T-helper 1 cell (primary cell): ENCODE measurements around the gene AGBL5.
A peak's percentile ranks its signal among the peaks of the same experiment; 100 is the strongest.

ENCODE experiments used
- DNase-seq, 5 donors: peaks; one replicate each; pipeline ENCODE4 v3.0.0-alpha.2; 2012 to 2020
- total RNA-seq, 4 donors: gene quantifications; one replicate each; lab custom pipeline; 2026; lab: John Stamatoyannopoulos, UW

Gene AGBL5, protein sequence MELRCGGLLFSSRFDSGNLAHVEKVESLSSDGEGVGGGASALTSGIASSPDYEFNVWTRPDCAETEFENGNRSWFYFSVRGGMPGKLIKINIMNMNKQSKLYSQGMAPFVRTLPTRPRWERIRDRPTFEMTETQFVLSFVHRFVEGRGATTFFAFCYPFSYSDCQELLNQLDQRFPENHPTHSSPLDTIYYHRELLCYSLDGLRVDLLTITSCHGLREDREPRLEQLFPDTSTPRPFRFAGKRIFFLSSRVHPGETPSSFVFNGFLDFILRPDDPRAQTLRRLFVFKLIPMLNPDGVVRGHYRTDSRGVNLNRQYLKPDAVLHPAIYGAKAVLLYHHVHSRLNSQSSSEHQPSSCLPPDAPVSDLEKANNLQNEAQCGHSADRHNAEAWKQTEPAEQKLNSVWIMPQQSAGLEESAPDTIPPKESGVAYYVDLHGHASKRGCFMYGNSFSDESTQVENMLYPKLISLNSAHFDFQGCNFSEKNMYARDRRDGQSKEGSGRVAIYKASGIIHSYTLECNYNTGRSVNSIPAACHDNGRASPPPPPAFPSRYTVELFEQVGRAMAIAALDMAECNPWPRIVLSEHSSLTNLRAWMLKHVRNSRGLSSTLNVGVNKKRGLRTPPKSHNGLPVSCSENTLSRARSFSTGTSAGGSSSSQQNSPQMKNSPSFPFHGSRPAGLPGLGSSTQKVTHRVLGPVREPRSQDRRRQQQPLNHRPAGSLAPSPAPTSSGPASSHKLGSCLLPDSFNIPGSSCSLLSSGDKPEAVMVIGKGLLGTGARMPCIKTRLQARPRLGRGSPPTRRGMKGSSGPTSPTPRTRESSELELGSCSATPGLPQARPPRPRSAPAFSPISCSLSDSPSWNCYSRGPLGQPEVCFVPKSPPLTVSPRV
- 9.6 to 15.1 (median 12.3) reads per million in 4 donors for total RNA-seq

DNA sequence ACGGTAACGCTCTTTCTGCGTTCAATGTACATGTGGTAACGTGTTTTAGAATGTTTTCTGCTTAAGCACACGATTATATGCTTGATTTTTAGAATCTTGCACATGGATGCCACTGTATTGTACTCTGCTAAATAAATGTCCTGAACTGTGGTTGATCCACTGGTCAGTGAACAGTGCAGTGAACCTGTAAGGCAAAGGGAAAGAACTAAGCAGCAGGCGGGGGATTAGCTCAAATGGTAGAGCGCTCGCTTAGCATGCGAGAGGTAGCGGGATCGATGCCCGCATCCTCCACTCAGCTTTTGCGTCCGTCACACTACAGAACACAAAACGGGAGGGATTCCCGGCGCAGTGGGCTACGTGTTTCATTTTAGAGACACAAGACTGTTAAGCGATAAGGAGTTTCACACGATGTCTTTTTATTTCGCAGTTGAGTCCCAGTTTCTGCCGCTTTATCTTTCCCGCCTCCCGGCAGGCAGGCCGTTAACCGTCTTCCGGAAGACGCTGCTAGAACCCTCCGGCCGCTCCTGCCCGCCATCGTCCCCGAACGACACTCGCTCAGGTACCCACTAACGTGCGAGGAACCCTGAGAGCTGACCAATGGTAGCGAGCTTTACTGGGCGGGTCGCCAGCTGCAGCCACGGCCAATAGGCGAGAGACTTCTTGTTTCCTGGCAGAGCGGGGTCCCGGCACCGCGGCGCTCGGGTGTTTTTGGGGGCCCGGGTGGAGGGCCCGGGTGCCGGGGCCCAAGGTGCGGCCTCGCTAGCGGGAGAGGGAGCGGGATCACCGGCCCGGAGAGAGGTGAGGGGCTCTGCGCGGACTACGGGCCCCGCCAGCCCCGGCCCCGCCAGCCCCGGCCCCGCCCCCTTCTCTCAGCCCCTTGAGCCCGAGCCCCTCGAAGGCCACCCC, at the start of gene AGBL5:
Gene AGBL5 (plus strand): TSS at position 673 of the 906 bp plus-strand sequence. CDS start 1,291 bp downstream, outside the sequence.
- DNase-seq = peak; percentile 89 to 97 (median 94)

DNA sequence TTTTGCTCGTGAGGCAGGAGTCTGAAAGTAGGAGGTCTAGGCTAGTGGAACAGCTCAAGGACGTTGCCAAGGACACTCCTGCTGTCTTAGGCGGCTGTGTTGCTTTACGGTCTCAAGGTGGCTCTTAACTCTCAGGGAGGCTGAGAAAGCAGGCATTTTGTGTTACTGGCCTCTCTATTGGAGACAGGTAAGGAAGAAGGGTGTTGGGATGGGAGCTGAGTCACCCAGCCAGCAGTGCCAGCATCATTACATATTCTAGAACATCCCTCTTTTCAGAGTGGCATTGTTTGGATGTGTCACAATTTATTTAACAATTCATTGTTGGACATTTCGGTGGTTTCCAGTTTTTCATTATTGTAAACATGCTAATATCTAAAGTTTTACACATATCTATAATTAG, 49.5 kb upstream of the AGBL5 start:
- no peak for DNase-seq

DNA sequence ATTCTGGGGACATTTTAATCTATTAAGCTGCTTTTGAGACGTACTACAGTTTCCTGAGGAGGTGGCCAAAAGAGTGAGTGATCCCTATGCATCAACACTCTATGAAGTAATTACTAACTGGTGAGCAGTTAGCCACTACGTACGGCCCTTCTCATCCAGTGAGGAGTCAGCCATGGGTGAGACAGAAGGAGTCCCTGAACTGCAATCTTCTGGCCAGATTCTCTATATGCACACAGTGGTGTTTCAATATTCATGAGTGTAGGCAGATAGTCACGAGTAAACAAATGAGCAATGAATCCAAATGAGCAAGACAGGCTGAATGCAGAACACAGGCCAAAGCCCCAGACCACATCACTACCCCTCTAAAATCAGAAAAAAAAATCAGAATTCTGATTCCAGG, 48.5 kb upstream of the AGBL5 start:
- no peak for DNase-seq

DNA sequence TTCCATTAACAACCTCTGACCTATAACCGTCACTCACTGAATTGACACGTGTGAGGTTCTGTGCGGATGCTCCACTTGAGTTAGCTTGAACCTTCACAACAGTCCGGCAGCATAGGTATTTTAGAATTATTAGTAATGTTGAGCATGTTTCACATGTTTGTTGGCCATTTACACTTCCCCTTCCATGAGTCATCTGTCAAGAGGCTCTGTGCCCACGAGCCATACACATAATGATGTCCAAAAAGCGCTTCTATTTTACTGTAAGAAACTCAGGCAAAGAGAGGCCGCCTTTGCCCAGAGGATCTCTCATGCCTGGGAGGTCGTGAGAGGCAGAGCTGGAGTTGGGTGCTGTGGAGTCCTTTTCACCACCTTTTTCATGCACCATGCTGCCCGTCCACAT, 47.6 kb upstream of the AGBL5 start:
- DNase-seq = no peak

DNA sequence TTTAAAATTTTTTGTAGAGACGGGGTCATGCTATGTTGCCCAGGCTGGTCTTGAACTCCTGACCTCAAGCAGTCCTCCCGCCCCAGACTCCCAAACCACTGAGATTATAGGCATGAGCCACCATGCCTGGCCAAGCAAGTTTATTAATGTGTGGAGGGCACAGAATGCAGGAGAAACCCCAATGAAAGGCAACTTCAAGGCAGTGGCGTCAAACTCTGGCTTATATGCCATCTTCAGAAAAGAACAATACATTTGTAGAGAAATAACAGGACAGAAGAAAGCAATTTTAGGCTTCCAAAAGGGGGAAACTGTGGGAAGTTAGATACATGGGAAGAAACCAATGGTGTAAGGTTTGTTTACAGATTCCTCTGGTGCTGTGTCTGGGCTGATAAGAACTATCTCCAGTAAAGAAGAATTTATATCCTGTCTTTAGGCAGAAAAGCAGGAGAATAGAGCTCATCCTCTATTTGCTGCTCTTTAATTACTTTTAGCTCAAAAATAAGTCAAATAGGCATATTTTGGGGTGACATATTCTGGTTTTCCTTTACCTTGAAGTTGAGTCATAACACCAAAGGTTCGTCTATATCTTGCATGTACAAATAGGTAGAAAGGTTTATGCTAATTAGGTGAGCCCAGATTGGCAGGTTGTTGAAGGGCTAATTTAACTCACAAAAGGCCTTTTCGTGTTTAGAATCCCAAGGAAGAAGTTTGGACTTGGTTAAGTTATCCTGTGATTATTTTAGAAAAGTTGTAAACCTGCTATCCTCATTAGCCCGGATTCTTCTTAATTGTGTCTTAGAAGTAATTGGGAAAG, 44.7 kb upstream of the AGBL5 start:
- no peak for DNase-seq

DNA sequence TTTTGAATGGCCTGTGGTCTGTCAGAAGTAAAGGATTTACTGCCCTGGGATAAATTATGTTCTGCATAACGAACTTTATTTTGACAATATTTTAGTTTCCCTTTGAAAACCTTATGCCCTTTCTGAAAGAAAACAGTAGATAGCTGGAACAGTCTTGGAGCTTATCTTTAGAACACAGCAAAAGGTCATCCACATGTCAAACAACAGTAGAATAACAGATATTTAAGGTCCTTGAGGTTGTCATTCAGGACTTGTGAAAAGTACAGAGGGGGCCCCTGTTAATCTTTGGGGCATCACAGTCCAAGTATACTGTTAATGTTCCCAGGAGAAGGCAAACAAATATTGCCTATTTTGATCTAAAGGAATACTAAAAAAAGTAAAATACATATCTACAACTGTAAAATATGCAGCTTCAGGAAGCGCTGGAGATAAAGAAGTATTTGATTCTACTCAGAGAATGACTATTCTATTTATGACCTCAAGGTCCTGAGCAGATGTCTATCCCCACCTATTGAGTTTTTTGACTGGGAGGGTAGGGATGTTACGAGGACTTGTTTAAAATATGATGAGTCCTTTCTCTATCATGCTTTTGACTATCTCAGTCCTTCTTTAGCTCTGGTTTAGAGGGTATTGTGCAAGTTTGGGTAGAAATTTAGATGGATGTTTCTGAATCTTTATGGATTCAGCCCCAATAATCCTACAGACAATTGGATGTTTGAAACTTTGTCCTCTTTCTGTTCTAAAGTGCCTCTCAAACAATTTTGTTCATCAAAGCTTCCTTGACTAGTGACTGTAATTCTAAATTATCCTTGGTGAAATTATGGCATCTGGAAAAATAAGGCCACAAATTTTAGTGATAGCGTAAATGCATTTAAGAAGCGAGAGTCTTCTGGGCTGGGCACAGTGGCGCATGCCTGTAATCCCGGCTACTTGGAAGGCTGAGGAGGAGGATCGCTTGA, 43.8 kb upstream of the AGBL5 start:
- no peak for DNase-seq

DNA sequence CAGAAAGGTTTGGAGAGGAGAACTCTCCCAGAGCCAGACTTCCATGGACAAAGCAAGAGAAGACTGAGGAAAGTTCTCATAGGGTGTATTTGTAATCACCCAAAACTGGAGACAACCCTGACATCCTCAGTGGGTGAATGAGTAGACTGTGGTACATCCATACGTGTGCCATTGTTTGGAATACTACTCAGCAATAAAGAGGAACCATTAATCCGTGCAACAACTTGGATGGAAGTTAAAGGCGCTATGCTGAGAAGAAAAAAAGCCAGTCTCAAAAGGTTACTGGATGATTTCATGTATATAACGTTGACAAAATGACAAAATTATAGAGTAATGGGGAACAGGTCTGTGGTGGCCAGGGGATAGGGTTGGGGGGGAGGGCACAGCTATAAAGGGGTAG, 42.8 kb upstream of the AGBL5 start:
- no peak for DNase-seq

DNA sequence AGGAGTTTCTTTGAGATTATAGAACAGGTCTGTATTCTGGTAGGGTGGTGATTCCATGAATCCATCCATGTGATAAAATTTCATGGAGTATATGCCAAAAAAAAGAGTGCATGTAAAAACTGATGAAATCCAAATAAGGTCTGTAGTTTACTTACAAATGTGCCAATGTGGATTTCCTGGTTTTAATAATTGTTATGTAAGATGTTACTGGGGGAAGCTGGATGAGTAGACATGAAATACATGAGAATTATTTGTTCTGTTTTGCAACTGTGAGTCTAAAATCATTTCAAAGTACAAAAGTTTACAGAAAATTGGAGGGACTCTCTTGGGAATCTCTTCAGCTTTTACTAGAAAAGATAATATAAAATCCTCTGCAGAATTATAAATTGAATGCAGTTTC, 42.4 kb upstream of the AGBL5 start:
- no peak for DNase-seq

DNA sequence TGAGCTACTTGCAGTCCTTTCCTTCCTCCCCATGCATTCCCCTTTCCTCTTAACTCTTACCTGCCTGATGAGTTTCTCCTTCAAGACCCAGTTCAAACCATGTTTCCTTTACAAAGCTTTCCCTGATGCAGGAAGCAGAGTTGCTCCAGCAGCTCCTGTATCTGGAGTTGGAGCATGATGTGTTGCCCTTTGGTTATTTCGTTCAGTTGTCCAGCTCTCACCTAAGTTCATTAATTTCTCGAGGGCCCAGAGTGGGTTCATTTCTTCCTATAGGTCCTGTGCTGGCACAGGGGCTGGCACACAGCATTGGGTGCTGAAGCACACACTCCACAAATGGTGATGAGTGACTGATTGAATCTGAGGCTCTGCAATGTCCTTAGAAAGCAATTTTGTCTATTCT, 41.8 kb upstream of the AGBL5 start:
- no peak for DNase-seq

DNA sequence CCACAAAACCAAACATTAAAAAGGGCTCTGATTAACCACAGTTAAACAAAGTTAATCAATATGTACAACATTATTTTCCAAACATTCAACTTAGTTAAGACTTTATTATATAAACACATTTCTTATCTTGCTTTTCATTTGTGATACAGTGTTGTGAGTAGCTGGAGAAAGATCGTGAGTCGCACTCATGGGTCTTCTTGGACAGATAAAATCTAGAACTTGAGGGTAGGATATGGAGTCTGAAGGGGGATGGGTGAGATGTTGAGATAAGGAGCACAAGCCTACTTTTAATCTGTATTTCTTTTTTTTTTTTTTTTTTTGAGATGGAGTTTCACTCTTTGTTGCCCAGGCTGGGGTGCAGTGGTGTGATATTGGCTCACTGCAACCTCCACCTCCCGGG, 41.3 kb upstream of the AGBL5 start:
- DNase-seq = no peak

DNA sequence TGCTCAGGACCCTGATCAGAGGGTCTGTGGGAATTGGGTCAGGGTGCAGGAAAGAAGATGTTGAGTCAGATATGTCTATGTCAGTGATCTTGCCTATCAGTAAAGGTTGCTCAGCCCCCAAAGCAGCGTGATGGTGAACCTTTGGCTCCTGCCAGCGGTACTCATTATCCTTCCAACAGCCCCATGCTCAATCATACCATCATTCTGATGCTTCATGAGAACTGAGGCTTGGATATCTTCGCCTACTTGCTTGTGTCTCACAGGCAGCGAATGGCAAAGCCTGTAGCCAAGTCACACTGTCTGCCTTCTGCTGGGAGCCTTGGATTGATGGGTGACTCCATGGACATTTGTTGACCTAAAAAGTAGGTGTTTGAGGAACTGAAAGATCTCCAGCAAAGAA, 37.7 kb upstream of the AGBL5 start:
- no peak for DNase-seq

DNA sequence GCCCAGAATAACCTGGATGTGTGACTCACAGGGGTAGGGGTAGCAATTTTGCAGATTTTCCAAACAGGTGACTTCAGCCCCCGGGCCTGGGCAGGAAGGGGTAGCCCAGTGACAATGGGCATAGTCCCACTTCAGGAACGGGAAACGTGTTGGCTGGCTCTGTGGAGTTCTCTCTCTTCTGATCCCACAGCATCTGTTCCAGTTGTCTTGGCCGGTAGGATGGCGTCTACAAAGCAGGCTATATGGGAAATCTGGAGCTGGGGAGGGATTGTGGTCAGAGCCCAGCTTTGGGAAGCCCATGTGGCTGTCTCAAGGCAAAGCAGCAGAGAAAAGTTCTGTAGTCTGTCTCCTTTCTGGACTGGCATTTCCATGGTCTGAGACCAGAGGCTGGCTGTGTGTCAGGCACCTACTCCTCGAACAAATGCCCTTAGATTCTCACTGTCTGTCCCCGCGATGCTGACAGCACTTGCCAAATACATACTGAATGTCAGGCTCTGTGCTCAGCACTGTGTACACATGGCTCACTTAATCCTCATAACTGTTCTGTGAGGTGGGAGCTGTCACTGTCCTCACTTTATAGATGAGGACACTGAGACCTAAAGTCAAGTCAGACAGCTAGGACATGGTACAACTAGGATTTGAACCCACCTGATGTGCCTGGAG, 36.6 kb upstream of the AGBL5 start:
- no peak for DNase-seq

DNA sequence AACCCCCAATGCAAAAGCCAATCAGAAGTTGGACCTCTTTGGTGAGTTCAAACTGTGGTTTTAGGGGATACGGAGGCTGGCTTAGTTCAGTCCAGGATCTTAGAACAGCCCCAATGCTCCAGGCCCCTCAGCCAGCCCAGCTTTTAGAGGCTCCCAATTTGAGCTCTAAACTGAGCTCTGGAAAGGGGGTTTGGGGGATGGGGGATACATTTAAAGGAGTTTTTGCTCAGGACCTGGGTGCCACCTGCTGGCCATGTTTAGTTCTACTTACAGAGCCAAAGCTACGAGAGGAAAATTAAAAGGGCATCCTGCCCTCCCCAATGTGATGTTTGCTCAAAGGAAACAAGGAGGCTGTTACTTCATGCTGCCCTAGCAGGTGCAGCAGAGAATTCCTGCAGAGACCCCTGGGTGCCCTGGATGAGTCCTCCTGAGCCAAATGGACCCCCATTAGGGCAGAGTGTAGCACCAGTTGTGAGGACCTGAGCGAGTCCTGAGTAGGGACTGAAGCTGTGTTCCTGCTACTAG, 34.6 kb upstream of the AGBL5 start:
- peak in 2 of 5 donors; percentile 34 to 43 for DNase-seq

DNA sequence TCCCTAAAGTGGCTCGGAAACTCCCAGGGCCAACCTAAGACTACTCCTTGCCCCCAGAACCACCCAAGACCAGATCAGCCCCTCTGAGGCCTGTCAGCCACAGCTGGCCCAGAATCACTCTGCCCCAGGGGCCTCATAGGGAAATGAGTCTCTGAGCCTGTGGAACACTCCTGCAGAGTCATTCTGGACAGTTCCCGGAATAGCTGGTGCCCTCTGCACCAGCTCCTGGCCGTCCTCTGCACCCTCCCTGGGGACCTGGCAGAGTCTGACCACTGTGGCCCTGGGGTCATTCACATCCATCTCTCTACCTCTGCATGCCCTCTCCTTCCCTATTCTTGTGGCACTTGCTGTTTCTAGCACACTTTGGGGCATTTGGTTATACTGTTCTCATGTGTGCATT, 33.3 kb upstream of the AGBL5 start:
- no peak for DNase-seq

DNA sequence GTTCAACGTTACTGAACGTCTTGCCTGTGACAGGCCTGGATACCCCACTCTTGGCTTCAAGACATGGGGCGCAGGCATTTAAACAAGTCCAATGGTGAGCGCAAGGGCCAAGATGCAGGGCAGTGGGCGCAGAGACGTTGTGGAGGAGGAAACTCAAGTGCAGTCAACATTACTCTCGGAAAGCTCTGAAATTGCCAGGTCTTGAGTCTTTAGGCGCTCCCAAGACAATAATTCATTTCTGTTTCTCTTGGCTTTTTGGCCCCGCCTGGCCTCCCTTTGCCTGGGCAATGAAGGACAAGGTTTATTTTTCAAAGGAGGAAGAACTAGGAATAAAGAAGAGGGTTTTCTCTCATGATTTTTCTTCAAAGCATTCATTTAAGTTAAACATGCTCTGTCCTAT, 32.0 kb upstream of the AGBL5 start:
- DNase-seq = no peak

DNA sequence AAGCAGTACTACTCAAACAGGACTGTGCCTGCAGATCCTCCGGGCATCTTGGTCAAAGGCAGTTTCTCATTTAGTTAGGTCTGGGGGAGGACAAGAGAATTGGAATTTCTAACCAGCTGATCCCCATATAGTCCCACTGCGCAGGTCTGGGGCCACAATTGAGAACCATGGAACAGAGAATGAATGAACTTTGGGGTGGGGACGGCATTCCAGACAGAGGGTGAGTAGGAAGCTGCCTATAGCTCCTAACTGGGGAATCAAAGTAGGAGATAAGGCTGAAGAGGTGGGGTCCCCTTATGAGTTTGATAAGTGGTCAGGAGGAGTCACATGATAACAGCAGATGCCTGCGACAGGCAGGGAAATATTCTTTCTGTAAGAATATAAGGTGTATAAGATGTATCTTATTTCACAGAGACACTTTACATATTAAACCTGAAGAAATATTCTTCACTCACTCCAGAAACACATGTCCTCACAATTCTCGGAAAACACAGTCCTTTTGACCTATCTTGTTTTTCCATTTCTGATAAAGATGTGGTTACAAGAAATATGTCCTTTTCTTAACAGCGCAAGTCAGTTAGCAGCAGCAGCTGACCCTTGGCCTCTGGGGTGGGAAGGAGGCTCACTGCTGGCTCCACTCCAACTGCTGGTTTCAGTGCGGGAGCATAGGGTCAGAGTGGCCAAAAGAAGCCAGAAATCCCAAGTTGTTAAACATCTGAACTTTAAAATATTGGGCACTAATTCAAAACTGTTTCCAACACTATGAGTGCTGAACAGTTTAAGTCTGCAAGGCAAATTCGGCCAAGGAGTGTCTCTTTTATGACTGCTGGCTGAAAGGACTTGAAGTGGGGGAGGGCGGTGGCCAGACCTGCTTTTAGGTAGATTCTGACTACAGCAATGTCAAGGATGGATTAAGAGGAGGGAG, 31.3 kb upstream of the AGBL5 start:
- DNase-seq = no peak

DNA sequence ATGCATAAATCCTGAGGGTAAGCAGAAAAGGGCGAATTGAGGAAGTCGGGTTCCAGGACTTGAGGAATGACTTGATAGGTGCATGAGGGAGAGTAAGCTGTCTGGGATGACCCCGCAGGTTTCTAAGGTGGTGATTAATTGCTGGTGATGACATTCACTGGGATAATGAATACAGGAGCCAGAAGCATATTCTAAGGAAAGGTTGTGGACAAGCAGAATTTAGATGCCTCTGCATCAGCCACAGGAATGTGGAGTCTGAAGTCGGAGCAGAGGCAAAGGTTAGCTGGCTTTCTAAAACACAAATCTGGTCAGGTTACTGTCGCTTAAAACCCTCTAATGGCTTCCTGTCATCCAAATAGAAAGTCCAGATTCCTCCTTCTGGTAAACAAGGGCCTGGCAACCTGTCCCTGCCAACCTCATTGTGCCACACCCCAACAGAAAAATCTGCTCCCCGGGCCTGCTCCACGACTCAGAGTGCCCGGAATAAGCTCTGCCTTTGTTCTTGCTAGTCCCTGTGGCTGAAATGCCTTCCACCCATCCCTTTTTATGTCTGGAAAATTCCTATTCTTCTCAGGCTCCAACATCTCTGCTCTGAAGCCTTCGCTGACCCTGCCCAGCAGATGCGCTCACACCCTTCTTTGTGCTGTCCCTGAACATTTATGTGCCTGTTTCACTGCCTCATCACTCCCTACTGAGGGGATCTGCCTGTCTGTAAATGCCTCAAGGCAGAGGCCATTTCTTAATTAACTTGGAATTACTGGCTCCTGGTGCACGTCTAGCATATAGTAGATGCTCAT, 30.0 kb upstream of the AGBL5 start:
- DNase-seq = no peak

DNA sequence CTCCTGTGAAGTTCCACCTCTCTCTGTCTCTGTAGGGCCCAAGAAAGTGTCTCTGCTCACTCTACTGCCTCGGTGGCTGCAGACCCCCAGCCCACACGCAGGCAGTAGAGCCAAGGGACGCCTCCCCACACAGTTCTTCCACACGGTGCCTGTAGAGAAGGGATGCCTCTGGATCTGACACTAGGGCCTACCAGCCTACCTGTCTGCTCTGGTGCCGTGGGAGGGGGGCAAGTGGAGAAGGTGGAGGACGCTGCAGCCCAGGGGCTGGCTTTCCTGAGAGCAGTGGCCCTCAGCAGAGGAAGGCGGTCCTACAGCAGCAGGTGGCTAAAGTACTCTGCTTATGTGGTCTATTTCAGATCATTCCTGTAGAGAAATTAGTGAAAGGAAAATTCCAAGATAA, 27.7 kb upstream of the AGBL5 start:
- no peak for DNase-seq
